Transverse colon (tissue), 4 donors: Measurements from ENCODE around the gene SPATC1L. TPM values are rescaled to one million over a fixed set of nuclear protein-coding genes. Genes with fewer than 3 reads are reported as not detected.

Source experiments
- DNase-seq: peaks from one replicate; pipeline ENCODE4 v3.0.0-alpha.2; 2019
- H3K27ac ChIP-seq, 4 donors: fragments of 200-600 bp; sonication (generic); 2 replicates each; pipeline ENCODE4 v1.5.1; 2016 to 2018; ENCODE audit warnings: inconsistent platforms in 4 of 4
- H3K27me3 ChIP-seq: fragments of 200-600 bp; sonication (generic); 2 replicates; pipeline ENCODE4 v1.5.1; 2017; ENCODE audit warnings: inconsistent platforms
- H3K36me3 ChIP-seq, 4 donors: fragments of 200-600 bp; sonication (generic); 2 replicates each; pipeline ENCODE4 v1.5.1; 2017 to 2019; ENCODE audit warnings: inconsistent platforms in 4 of 4
- H3K4me1 ChIP-seq, 4 donors: fragments of 200-600 bp; sonication (generic); 2 replicates each; pipeline ENCODE4 v1.5.1; 2017 to 2020; ENCODE audit warnings: inconsistent platforms in 4 of 4
- H3K4me3 ChIP-seq, 4 donors: fragments of 200-600 bp; sonication (generic); 1 replicate in 1 of 4; 2 replicates in 3 of 4; pipeline versions ENCODE4 v1.5.1 to v1.6.1; 2017 to 2019; ENCODE audit warnings: inconsistent platforms in 4 of 4
- H3K9me3 ChIP-seq, 2 donors: fragments of 200-600 bp; sonication (generic); 2 replicates each; pipeline ENCODE4 v1.5.1; 2017 to 2019; ENCODE audit warnings: inconsistent platforms in 2 of 2
- EP300 ChIP-seq: sonication (generic); formaldehyde crosslinking; IDR thresholded peaks from one replicate; pipeline ENCODE4 v1.6.1; 2017; ENCODE audit warnings: antibody characterized with exemption, low read depth
- POLR2A ChIP-seq: fragments of 450-650 bp; IDR thresholded peaks from one replicate; pipeline ENCODE4 v1.6.1; 2016; ENCODE audit warnings: antibody characterized with exemption, mild to moderate bottlenecking, moderate library complexity
- POLR2AphosphoS5 ChIP-seq, 3 donors: sonication (generic); formaldehyde crosslinking; IDR thresholded peaks; one replicate each; pipeline ENCODE4 v1.6.1; 2016; ENCODE audit warnings: antibody characterized with exemption in 3 of 3
- WGBS, 2 donors: methylation state at CpG; one replicate each; pipeline ENCODE4 v1.1.5; 2018; ENCODE audit warnings: low coverage in 1 of 2; 5-methylcytosine and 5-hydroxymethylcytosine counted together
- in situ Hi-C, 4 donors: fragments of 200-750 bp; cut with MboI; loops; one replicate each; pipeline versions ENCODE4 v1.15.0 to v1.15.1; 2017; ENCODE audit warnings: low sequenced_read_pairs in 3 of 4, low pct_ligation_motif_present in 1 of 4, low pct_unique_long_range_greater_than_20kb in 1 of 4
- intact Hi-C: fragments of 100-400 bp; cut with DNase I; formaldehyde crosslinking; loops from one replicate; pipeline ENCODE4 v1.15.1; 2023; ENCODE audit warnings: low total_unique reads
- total RNA-seq, 4 donors: library from RNA; depleted of rRNA; stranded (reverse); fragments of >200 nt; gene quantifications; one replicate each; pipeline ENCODE4 v1.1.0, GENCODE V29; 2016
- TF ChIP-seq, protein P1 (sequence below), 5 experiments: fragments of 200-600 bp in 3 of 5; fragments of 450-650 bp in 2 of 5; sonication (generic) in 3 of 5; IDR thresholded peaks; 1 replicate in 2 of 5; 2 replicates in 3 of 5; pipeline ENCODE4 v1.5.1; 2016 to 2017; ENCODE audit warnings: antibody characterized with exemption in 5 of 5, inconsistent platforms in 3 of 5, mild to moderate bottlenecking in 2 of 5, moderate library complexity in 1 of 5

Gene SPATC1L
- total RNA-seq, 4 donors from 2014 or later: 1.2 to 11.0 (median 8.5) TPM; not detected in 1

- Histone ChIP-seq H3K4me3 (no peak overlapping the region), H3K4me1 (no peaks in the 10 kb centered on the region), H3K27me3 (no peaks in the 10 kb centered on the region), H3K36me3 (peaks cover 0 to 62% (median 6%) of the 10 kb centered on the region in 4 donors), H3K9me3 (no peaks in the 10 kb centered on the region), H3K27ac (no peak overlapping the region)
- TF ChIP-seq EP300 (no peak), POLR2A (no peak), POLR2AphosphoS5 (IDR thresholded peaks at IDR 0.05) (no peak)
- TF ChIP-seq, protein P1, sequence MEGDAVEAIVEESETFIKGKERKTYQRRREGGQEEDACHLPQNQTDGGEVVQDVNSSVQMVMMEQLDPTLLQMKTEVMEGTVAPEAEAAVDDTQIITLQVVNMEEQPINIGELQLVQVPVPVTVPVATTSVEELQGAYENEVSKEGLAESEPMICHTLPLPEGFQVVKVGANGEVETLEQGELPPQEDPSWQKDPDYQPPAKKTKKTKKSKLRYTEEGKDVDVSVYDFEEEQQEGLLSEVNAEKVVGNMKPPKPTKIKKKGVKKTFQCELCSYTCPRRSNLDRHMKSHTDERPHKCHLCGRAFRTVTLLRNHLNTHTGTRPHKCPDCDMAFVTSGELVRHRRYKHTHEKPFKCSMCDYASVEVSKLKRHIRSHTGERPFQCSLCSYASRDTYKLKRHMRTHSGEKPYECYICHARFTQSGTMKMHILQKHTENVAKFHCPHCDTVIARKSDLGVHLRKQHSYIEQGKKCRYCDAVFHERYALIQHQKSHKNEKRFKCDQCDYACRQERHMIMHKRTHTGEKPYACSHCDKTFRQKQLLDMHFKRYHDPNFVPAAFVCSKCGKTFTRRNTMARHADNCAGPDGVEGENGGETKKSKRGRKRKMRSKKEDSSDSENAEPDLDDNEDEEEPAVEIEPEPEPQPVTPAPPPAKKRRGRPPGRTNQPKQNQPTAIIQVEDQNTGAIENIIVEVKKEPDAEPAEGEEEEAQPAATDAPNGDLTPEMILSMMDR (IDR thresholded peaks at IDR 0.05): no peak
- intact Hi-C loops: no loop called here
- DNase-seq: peak; percentile 5
- WGBS, 2 donors: 67% methylated on average over 19 of the region's 24 CpGs; no CpG with 5 or more reads in 1 of the 2 donors
- in situ Hi-C loops: loop anchor here in 1 of 4 donors (25.0 kb wide), 1 partner anchor 155 kb away; no protein-coding TSS in a partner anchor
Measured at GRCh38 chr21:46116776-46117585, 67.3 kb downstream of the SPATC1L start.

DNA sequence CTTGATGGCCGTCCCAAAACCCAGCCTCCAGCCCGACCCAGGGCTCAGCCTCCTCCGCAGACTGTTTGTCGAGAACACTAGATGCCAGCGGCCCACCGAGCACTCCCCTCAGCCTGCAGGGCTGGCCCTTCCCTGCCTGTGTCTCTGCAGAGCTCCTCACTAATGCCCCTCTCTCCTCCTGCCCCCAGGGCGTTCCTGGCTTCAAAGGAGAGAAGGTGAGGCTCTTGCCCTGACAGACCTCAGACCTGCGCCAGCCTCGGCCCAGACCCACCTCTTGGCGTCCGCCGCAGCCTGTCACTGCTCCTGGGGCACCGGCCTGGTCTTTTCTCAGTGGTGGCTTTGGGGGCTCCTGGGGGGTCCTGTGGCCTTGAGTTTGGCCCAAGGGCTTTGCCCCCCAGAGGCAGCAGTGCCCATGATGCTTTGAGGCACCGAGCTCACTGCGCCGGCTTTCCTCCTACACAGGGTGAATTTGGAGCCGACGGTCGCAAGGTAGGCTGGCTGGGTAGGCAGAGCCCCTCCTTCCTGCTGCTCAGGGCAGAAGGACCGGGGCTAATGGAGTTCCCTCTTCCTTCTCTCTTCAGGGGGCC lies 68.0 kb downstream of the SPATC1L start:
- intact Hi-C loops (no loop called here), in situ Hi-C loops (loop anchor here in 1 of 4 donors (25.0 kb wide), 1 partner anchor 154 kb away; no protein-coding TSS in a partner anchor)
- no peaks in the 10 kb centered on the region for H3K27me3 ChIP-seq
- peaks cover 0 to 55% (median 6%) of the 10 kb centered on the region in 4 donors for H3K36me3 ChIP-seq
- 83% methylated on average over 20 of the region's 20 CpGs; no CpG with 5 or more reads in 1 of the 2 donors for WGBS, 2 donors
- no peak overlapping the region for H3K4me3 ChIP-seq
- TF ChIP-seq, protein P1 (IDR thresholded peaks at IDR 0.05): no peak
- TF ChIP-seq POLR2AphosphoS5 (IDR thresholded peaks at IDR 0.05) (no peak), EP300 (no peak), POLR2A (no peak)
- no peak for DNase-seq
- no peak overlapping the region for H3K27ac ChIP-seq
- H3K9me3 ChIP-seq: no peaks in the 10 kb centered on the region
- H3K4me1 ChIP-seq: no peaks in the 10 kb centered on the region

GRCh38 chr21:46115441-46116188 lies 68.6 kb downstream of the SPATC1L start:
- in situ Hi-C loops (loop anchor here in 1 of 4 donors (25.0 kb wide), 1 partner anchor 153 kb away; no protein-coding TSS in a partner anchor), intact Hi-C loops (no loop called here)
- H3K4me3 ChIP-seq: no peak overlapping the region
- H3K27ac ChIP-seq: no peak overlapping the region
- TF ChIP-seq POLR2AphosphoS5 (IDR thresholded peaks at IDR 0.05) (no peak), EP300 (no peak), POLR2A (no peak)
- TF ChIP-seq, protein P1 (IDR thresholded peaks at IDR 0.05): no peak
- H3K36me3 ChIP-seq: peaks cover 0 to 49% (median 6%) of the 10 kb centered on the region in 4 donors
- WGBS, 2 donors: 90% methylated on average over 15 of the region's 17 CpGs; no CpG with 5 or more reads in 1 of the 2 donors
- H3K9me3 ChIP-seq: no peaks in the 10 kb centered on the region
- peaks cover 0 to 5% (median under 1%) of the 10 kb centered on the region in 4 donors for H3K4me1 ChIP-seq
- no peaks in the 10 kb centered on the region for H3K27me3 ChIP-seq
- peak; percentile 6 for DNase-seq
